ENCODE results near the gene SND1.

Gene SND1

DNA sequence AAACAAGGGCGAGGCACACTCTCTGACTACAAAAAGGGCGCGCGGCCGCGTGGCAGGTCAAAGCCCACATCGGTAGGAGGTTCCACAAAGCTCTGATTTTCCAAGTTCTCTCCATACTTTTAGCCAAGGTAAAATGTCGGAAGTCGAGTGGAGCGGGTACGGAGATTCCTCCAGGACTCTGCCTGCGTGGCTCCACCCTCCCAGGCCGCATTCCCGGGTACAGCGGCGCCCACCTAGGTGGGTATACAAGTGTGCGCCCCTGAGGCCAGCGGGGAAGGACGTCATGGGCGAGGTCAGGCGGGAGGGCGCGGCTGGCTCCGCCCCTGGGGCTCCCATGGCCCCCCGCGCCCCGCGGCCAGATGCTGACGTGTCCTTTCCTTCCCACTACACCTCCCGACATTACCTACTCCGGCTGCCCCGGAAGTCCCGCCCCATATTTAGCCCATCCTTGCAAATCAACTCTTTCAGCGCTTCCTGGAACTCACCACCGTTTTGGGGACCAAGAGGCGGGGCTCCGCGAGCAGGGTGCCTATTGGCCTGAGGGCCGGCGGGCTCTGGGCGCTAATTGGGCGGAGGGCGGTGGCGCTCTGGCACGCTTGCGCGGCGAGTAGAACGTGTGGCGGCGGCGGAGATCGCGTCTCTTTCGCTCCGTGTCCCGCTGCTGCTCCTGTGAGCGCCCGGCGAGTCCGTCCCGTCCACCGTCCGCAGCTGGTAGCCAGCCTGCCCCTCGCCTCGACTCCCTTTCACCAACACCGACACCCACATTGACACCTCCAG lies at the start of gene SND1:
Gene SND1, plus strand, starts transcription at position 639 of the 777 bp plus-strand sequence. CDS start 180 bp downstream, outside the sequence.
- peak; percentile 96 for DNase-seq (ENCODE audit: low read depth)

DNA sequence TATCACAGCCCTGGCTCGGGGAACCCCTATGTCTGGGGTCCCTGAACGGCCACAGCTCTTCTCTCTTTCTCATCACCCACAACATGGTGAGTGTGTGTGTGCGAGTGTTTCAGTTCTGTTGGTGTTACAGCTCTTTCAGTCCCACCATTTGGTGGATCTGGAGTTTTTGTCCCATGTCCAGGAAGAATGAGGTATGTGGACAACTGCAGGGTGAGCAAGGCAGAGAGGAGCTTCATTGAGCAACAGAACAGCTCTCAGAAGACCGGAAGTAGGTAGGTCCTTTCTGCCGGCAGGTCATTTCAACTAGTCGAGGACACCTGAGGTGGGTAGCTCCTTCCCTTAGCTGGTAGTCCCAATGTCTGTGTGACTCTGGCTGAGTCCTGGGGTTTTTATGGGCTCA lies 43.5 kb upstream of the SND1 start:
- no peak for DNase-seq (ENCODE audit: low read depth)

DNA sequence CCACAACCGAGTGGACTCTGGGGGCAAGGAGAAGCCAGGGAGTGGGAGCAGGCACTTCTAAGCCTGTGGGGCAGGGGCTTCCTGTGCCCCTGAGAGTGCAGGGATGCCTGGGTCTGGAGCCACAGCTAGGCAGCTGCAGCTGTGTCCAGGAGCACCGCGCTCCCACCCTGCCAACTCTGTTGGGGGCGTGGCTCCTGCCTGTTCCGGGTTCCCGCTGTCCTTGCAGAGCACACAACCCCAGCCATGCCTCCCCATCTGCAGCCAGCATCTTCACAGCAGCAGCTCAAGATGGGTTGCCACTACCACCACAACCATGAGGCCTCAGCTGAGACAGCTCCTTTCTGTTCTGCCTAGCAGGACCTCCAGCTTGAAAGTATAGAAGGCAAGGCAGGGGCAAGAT lies 42.7 kb upstream of the SND1 start:
- no peak for DNase-seq (ENCODE audit: low read depth)

DNA sequence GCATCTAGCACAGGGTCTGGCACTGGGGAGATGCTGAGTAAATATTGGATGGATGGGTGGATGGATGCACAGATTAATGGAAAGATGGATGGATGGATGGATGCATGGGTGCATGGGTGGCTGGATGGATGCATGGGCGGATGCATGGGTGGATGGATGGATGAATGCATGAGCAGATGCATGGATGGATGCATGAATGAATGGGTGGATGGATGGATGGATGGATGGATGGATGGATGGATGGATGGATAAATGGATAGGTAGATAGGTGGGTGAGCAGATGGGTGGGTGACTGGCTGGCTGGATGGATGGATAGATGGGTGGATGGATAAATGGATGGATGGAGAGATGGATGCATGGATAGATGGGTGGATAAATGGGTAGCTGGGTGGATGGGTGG lies 39.7 kb upstream of the SND1 start:
- DNase-seq (ENCODE audit: low read depth): no peak

DNA sequence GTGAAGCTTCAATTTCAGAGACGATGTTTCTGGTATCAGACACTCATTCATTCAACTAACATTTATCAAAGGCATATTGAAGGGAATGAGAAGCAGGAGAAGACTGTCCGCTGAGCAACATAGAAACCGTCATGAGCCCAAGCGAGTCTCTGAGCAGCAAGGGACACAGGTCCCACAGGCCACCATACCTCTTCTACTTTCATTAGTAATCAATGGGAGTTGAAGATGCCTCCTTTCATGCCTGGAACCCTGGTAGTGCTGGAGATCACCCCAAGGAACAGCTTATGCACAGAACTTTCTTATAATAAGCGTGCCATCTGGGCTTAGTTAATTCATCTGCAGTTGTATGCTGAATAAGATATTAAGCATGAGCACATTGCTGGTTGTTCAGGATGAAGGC lies 35.3 kb upstream of the SND1 start:
- DNase-seq (ENCODE audit: low read depth): no peak

DNA sequence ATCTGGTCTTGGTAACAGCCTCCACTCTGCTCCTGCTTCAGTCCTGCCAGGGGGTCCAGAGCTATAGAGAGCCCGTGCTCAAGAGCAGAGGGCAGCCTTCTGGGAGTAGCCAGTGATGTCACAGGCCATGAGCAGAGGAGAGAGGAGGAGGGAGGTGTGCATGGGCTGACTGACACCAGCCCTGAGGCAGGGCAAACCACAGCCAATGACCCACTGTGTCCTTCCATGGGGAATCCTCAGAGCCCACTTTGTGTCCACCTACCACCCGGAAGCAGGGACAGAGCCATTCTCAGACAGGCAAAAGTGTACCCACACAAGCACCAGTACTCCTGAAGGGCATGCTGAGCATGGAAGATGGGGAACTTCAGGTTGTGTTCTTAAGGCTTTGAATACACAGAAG lies 34.0 kb upstream of the SND1 start, which contains the start of gene PAX4:
Gene PAX4, minus strand, starts transcription at position 101 of the 400 bp plus-strand sequence. CDS start 2,214 bp downstream, outside the sequence.
- no peak for DNase-seq (ENCODE audit: low read depth)

DNA sequence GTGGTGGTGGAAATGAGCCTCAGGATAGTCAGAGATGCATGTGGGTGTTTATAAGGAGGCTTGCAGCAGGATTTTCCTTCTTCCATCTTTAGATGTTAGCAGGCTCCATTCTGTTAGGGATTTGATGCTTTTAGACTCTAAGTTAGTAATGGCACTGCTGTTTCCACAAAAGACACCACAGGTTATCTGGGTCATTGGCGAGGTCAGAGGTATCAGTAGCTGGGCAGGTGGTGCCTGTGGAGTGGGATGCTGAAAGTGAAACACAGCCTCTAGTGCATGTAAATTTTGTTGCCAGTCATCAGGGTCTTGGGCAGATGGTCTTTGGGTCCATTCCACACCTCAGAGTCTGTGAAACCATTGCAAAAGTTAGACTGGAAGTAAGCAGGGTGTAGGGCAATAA lies 33.2 kb upstream of the SND1 start:
- DNase-seq (ENCODE audit: low read depth): no peak

DNA sequence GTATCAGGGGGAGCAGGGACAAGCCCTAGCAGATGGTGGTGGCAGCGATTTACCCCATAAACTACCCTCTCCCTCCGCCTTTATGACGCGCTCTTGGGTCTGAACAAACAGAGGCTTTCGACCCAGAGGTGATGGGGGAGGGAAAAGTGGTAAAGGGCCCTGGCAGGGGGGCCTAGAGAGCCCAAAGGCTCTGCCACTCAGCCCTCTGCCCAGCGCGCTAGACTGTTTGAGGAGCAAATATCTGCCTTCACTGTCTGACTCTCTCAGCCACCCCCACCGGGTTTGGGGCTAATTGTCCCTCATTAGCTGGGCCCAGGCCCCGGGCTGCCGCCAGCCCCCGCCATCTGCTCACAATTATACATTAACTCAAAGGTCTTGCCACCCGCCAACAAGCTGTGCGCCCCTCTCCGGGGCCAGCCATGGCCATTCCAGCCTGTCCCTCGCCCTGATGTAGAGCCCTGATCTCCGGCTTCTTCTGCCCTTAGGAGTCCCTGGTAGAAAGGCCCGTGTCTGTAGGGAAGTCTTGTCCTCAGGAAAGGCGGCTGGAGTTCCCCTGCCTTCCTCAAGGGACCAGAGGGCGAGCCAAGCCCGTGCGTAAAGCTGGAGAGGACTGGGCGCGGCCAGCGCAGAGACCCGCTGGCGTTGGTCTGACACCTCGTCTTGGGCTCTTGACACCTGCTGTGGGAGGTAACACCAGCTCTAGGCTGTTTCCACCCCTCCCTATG lies 32.2 kb upstream of the SND1 start:
- no peak for DNase-seq (ENCODE audit: low read depth)

DNA sequence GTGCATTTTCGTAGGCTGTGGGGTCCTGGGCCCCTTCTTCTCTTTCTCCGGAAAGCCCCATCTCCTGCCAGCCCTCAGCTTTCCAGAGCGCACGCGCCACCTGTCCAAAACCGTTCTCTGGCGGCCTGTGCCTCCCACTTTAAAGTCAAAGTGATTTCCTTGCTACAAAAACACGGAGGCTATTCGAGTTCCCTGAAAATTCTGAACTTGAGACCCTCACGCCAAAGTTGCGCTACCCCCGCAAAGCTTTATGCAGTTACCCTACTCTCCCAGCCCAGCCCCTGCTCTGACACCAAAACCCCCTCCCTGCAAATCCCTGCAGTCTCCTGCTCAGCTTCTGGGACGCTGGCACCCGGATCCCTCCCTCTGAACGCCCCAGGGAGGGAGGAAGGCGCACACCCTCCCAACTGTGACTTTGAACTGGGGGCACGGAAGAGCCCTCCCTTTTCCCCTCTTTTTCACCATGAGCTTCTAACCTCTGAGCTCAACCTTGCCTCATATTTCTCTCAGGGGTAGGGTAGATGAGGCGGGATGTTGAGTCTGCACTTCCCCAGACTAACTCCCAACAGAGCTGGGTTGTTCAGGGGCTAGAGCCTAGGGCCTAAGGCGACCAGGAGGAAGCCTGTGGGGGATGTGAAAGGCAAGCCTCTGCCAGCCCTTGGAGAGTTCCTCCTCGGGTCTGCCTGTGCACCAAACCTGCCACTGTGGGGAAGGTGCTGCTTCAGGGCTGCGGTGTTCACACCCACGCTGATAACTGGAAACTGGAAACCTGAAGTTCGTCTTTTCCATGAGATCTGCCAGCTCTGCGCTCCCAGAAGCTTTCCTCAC lies 31.4 kb upstream of the SND1 start:
- DNase-seq (ENCODE audit: low read depth): no peak

DNA sequence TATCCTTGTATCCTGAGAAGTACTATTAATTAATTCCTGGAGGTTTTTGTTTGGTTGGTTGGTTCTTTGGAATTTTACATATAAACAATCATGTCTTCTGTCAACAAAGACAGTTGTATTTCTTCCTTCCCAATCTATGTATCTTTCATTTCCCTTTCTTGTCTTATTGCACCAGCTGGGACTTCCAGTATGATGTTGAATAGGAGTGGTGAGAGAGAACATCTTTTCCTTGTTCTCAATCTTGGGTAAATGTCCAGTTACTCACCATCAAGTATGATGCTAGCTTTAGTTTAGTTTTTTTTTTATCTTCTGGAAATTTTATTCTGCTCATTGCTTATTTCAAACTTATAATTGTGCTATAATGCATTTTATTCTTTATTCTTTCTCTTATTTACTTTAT lies 26.7 kb upstream of the SND1 start:
- DNase-seq (ENCODE audit: low read depth): no peak

DNA sequence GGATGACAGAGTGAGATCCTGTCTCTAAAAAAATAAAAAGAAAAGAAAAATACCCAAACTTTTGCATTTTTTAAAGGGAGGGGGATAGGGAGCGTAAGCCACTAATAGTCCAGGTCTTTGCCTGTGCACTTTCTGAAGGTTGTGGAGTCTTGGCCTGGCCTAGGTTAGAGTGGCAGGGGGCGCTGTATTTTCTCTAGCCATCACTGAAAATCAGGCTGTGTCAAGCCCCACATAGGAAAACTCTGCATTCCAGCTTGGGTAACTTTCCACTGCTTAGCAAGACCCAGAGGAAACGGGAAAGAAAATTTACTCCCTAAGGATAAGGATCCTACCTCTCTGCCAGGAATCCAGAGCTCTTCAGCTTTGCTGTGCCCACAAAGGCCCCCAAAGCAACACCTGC lies 23.5 kb upstream of the SND1 start:
- DNase-seq (ENCODE audit: low read depth): no peak

DNA sequence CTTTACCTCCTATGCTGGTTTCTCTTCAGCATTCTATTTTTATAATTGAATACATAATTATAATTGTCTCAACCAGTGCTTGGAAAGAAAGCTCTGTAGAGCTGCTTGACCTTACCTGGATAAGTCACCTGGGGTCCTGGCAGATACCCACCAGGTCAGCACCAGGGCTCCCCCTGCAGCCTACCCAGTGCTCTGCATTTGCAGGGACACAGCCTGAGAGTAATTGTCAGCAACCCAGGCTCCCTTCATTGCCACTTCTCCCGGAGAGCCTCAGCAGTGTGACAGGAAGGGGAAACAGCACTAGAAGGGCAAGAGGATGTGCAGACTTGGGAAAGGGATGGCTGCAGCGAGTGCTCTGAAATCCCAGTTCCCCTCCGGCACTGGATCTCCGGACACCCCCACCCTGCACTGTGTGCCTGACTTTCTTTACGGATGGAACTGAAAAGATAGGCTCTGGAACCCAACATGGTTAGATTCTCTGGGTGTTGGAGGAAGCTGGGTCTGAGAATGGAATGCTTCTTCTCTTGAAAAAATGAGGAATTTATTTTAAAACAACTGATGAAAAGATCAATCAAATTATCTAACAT lies 22.6 kb upstream of the SND1 start:
- no peak for DNase-seq (ENCODE audit: low read depth)

DNA sequence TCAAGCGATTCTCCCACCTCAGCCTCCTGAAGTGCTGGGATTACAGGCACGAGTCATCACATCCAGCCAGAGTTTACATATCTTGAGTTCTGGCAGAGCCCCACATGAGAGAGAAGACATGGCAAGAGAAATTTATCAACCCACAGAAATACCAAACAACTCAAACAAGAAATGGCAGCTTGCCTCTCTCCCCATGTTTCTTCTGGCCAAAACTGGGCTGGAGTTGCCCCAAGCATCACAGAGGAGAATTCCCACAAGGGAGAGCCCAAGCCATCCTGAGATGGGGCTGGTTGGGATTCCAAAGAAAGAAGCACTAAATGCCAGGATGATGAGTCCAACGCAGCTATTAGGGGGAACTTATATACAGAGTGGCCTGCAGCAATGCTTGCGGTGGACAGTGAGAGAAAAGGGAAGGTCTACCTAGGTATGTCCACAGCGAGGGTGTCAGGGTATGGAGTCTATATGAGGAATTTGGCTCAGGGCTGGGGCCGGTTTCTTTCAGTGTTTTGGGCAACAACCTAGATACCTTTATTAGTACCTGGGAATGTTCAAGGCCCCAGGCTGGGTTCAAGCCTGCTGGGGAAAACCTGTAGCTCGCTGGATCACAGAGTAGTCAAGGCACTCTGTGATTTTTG lies 19.6 kb upstream of the SND1 start:
- no peak for DNase-seq (ENCODE audit: low read depth)

DNA sequence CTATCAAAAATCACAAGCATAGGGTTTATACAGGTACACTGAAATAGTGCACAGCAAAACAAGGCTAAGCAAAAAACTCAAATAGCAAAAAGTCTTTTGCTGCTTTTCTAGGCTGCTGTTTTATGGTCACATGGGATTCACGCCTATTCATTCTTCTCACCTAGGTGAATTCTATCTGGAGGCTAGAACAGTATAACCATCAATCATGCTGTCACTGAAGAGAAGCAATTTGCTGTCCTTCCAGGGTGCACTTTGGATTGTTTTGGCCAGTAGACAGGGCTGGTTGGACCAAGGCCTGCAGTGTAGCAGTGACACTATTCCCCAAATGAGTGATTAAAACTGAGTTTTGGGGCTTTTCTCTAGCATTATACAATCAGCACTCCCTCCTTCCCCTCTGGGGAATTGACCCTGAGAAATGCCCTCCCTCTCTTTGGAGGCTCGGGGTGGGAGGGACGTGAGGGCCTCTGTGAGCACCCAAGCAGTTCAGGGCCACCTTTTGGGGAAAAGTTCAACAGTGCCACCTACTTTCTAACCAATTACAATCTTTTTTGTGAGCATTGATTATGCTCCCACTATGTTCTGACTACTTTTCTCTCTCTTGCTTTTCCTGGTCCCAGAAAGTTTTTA lies 16.2 kb upstream of the SND1 start:
- DNase-seq (ENCODE audit: low read depth): no peak

DNA sequence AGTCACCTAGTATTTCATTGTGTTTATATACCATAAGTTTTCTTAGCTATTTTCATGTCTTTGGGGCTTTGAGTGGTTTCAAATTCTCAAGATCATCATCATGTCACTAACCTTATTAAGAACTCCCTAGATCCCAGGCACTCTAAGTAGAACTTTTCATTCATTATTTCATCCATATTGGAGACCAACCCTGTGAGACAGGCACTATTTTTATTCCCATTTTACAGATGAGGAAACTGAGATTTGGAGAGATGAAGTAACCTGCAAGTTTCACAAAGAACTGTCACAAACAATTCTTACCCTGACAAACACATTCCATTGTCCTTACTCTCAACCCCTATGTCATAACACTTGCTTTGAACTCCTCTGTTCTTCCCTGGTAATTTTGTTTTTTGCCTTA lies 13.8 kb upstream of the SND1 start:
- no peak for DNase-seq (ENCODE audit: low read depth)

DNA sequence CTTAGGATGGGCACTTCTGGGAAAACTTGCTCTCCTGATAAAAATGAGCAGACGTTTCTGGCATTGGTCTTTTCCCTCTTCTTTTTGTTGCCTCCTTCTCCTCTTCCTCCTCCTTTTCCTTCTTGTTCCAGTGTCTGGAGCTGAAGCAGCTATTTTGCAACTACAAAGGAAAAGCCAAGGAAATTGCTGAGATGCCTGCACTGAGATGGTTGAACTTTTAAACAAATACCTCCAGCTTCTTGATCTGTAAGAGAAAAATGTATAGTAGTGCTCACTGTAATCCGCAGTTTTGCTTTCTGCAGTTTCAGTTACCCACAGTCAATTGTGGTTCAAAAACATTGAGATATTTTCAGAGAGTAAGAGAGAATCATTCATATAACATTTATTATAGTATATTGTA lies 7.5 kb upstream of the SND1 start:
- DNase-seq (ENCODE audit: low read depth): no peak

DNA sequence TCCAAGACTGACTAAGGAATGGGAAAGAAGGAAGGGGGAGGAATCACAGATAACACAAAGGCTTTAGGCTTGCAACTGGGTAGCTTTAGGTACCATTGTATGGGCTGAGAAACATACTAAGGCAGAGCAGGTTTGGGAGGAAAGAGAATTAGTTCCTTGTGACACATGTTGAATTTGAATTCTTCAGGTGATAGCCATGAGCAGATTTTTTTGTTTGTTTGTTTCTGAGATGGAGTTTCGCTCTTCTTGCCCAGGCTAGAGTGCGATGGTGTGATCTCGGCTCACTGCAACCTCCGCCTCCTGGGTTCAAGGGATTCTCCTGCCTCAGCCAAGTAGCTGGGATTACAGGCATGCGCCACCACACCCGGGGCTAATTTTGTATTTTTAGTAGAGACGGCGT lies 4.4 kb upstream of the SND1 start:
- DNase-seq (ENCODE audit: low read depth): no peak

DNA sequence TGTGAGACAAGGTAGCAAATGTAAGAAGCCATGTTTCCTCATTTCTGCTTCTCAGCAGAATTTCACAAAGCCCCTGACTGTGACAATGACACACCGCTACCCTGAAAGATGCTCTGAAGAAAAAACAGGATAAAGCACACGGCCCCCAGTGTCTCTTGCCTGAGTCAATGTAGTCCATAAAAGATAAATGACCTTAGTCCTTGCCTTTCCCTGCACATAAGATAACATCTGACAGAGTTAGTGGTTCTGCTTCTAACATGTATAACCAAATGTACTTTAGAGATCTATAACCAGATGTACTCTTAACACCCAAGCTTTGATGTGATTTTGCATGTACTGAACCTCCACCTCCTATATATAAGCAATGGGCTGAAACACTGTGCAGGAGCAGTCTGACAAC lies 3.0 kb upstream of the SND1 start:
- DNase-seq (ENCODE audit: low read depth): no peak

DNA sequence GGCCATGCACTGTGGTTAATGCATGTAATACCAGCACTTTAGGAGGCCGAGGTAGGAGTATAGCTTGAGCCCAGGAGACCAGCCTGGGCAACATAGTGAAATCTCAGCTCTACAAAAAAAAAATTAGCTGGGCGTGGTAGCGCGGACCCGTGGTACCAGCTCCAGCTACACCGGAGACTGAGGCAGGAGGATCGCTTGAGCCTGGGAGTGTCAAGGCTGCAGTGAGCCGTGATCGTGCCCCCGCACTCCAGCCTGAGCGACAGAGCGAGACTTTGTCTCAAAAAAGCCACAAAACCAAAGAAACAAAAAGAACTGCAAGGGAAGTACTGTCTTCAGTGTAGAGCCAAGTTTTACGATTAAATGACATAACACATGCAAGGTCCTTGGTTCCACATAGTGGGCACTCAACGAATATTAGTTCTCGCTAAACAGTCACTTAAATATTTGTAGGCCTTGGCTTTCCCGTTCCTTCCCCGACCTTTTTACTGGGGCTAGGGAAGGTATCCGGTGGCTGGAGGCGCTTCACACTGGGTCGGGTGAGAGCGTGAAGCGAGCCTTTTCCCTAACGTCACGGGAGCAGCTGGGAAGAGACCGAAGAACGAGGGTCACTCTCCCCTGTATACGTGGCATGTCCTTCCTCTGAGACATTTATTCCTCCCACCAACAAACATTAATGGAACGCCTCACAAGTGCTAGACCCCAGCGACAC lies 993 bp upstream of the SND1 start:
- DNase-seq (ENCODE audit: low read depth): no peak

DNA sequence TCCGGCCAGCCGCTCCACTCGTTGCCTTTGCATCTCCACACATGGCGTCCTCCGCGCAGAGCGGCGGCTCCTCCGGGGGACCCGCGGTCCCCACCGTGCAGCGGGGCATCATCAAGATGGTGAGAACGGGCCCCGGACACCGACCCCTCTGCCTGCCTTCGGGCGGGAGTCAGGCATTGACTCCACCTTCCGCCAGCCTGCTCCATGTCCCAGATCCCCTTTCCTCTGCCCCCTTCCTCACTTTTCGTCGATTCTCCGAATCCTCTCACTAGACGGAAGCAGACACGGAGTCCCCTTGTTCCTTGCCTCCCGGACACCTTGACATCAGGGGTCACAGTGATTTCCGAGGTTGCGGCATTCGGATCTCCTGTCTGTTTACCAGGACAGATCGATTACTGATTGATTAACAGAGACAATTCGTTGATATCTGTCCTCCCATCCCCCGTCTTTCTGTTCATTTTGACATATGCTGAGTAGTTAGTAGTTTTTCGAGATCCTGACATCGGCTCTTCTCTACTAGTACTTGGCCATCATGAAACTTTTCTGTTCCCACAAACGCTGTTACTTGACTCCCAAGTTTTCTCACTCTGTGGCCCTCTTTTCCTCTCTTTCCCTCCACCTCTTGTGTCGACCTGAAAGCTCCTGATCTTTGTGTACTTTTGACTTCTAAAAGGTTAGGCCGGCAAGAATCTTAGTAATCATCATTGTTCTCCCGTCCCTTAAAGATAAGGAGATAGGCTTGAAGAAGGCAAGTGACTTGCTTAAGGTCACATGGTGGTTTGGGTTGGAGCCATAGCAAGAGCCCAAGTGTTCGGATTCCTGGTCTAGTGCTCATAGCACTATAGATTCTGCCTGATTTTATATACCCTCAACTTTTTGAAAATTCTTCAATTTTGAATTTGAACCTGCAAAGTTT lies 597 bp downstream of the SND1 start:
- no peak for DNase-seq (ENCODE audit: low read depth)

All from stimulated activated CD8-positive, alpha-beta memory T cell treated with anti-CD3 and anti-CD28 coated beads, Interleukin-15, amount 100 ng/mL, for 1 hour (primary cell).